Measurements from ENCODE around the gene ZPBP.

DNA sequence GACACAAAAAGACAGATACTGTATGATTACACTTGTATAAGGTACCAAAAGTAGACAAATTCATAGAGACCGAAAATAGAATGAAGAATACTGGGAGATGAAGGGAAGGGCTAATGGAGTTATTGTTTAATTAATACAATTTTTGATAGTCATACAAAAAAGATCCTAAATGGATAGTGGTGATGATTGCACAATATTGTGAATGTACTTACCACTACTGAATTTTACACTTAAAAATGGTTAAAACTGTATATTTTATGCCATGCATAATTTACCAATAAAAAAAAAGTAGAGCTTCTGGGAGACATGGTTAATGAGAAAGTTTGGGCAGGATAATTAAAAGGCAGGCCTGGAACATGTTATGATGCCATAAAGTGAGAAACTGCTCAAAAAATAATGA is 119.0 kb downstream of the ZPBP start:
- no peak for TF ChIP-seq POLR2AphosphoS2 (conservative IDR thresholded peaks at IDR 0.05; ENCODE audit: low read length)
- no peak for TF ChIP-seq RCOR1 (IDR thresholded peaks at IDR 0.05; ENCODE audit: low read depth, low read length)
- TF ChIP-seq, protein P1, sequence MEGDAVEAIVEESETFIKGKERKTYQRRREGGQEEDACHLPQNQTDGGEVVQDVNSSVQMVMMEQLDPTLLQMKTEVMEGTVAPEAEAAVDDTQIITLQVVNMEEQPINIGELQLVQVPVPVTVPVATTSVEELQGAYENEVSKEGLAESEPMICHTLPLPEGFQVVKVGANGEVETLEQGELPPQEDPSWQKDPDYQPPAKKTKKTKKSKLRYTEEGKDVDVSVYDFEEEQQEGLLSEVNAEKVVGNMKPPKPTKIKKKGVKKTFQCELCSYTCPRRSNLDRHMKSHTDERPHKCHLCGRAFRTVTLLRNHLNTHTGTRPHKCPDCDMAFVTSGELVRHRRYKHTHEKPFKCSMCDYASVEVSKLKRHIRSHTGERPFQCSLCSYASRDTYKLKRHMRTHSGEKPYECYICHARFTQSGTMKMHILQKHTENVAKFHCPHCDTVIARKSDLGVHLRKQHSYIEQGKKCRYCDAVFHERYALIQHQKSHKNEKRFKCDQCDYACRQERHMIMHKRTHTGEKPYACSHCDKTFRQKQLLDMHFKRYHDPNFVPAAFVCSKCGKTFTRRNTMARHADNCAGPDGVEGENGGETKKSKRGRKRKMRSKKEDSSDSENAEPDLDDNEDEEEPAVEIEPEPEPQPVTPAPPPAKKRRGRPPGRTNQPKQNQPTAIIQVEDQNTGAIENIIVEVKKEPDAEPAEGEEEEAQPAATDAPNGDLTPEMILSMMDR (IDR thresholded peaks at IDR 0.05) = no peak
- no peak for TF ChIP-seq EP300 (IDR thresholded peaks at IDR 0.05)
- TF ChIP-seq, protein P2, sequence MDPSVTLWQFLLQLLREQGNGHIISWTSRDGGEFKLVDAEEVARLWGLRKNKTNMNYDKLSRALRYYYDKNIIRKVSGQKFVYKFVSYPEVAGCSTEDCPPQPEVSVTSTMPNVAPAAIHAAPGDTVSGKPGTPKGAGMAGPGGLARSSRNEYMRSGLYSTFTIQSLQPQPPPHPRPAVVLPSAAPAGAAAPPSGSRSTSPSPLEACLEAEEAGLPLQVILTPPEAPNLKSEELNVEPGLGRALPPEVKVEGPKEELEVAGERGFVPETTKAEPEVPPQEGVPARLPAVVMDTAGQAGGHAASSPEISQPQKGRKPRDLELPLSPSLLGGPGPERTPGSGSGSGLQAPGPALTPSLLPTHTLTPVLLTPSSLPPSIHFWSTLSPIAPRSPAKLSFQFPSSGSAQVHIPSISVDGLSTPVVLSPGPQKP (IDR thresholded peaks at IDR 0.05; ENCODE audit: low read depth, low read length) = no peak

Data from A549 (cell line).